ENCODE data around the gene TUBGCP2. TPM values are rescaled to one million over a fixed set of nuclear protein-coding genes. Genes with fewer than 3 reads are reported as not detected.

TUBGCP2 gene
- total RNA-seq (10 to 100 TPM; 33.5 to 49.5 (median 40.1) TPM), polyA plus RNA-seq (10 to 100 TPM; 34.5 to 36.0 TPM)
- long read RNA-seq, donor 1, full-length matches to known transcripts, result 74 of 90 reads
- long read RNA-seq, donor 1, partial matches to known transcripts, result 10 of 90 reads
- long read RNA-seq, donor 1, other reads (novel, unspliced or antisense), result 6 of 90 reads
- long read RNA-seq, donor 2, full-length matches to known transcripts, result 216 of 270 reads
- long read RNA-seq, donor 2, partial matches to known transcripts, result 25 of 270 reads
- long read RNA-seq, donor 2, other reads (novel, unspliced or antisense), result 29 of 270 reads
- long read RNA-seq, donor 3, full-length matches to known transcripts, result 84 of 102 reads
- long read RNA-seq, donor 3, partial matches to known transcripts, result 12 of 102 reads
- long read RNA-seq, donor 3, other reads (novel, unspliced or antisense), result 6 of 102 reads

GRCh38 chr10:133308421-133309099 lies at the start of gene TUBGCP2, which contains the start of gene ZNF511:
Gene TUBGCP2, minus strand, starts transcription at chr10:133308872. Its CDS starts 5,931 bp downstream, at chr10:133302941.
Gene ZNF511, plus strand, starts transcription at chr10:133308914. Its CDS starts 30 bp downstream, at chr10:133308944.
- ATAC-seq (peak; percentile 62 to 93 (median 81)), DNase-seq (peak; percentile 90 to 96 (median 92))
- Histone ChIP-seq H3K36me3 (peaks cover 0 to 38% (median 26%) of the 10 kb centered on the region in 9 donors), H3K27me3 (no peaks in the 10 kb centered on the region), H3K27ac (peak within 1 kb of the TSS; percentile 92 to 99 (median 98)), H3K4me3 (peak within 1 kb of the TSS; percentile 78 to 100 (median 97)), H3K4me1 (peaks cover 0 to 38% (median 21%) of the 10 kb centered on the region in 12 donors), H3K9me3 (no peaks in the 10 kb centered on the region)
- peak in 1 of 2 donors; percentile 62 for TF ChIP-seq POLR2A (IDR thresholded peaks at IDR 0.05)
- peak in 4 of 12 donors; percentile 12 to 38 (median 20) for TF ChIP-seq CTCF (IDR thresholded peaks at IDR 0.05)
- intact Hi-C loops (cut with DNase I), result loop anchor here in 2 of 10 donors (2.0 to 5.0 kb wide), 4 partner anchors 46 to 84 kb away; partner anchors contain the start of genes MTG1 (in 1 of the 2) and PAOX (in 1 of the 2)
- 0% methylated on average over 28 to 89 of the region's 89 CpGs for WGBS, 4 donors

- TF ChIP-seq CTCF (IDR thresholded peaks at IDR 0.05) (no peak), POLR2A (IDR thresholded peaks at IDR 0.05) (peak in 1 of 2 donors; percentile 37)
Observed at GRCh38 chr10:133357285-133358161, 48.9 kb upstream of the TUBGCP2 start, which contains the start of gene FUOM. Gene FUOM, minus strand, starts transcription at chr10:133358019. Its CDS starts 12 bp downstream, at chr10:133358007.

GRCh38 chr10:133356549-133357284 lies 48.0 kb upstream of the TUBGCP2 start:
- no peak for ATAC-seq
- peak in 1 of 5 donors; percentile 66 for DNase-seq
- Histone ChIP-seq H3K4me1 (peaks cover 3 to 21% (median 13%) of the 10 kb centered on the region in 12 donors), H3K9me3 (peaks cover 0 to 4% (median 0%) of the 10 kb centered on the region in 12 donors), H3K27ac (peak overlapping the region in 6 of 12 donors; percentile 68 to 84 (median 74)), H3K27me3 (no peaks in the 10 kb centered on the region), H3K36me3 (peaks cover 0 to 5% (median 2%) of the 10 kb centered on the region in 9 donors), H3K4me3 (peak overlapping the region; percentile 47 to 85 (median 66))
- 43 to 53% (median 49%) methylated on average over 10 to 27 of the region's 27 CpGs for WGBS, 4 donors
- no peak for TF ChIP-seq POLR2A (IDR thresholded peaks at IDR 0.05)
- TF ChIP-seq CTCF (IDR thresholded peaks at IDR 0.05), result no peak
- intact Hi-C loops (cut with DNase I), result no loop called here

More at GRCh38 chr10:133357285-133358161, 48.9 kb upstream of the TUBGCP2 start, which contains the start of gene FUOM:
- H3K4me1 ChIP-seq, result peaks cover 3 to 21% (median 13%) of the 10 kb centered on the region in 12 donors
- WGBS, 4 donors, result 0 to 3% (median 2%) methylated on average over 6 to 83 of the region's 83 CpGs
- ATAC-seq (peak; percentile 18 to 81 (median 71)), DNase-seq (peak; percentile 68 to 83 (median 70))
- H3K9me3 ChIP-seq, result peaks cover 0 to 4% (median 0%) of the 10 kb centered on the region in 12 donors
- H3K27ac ChIP-seq, result peak within 1 kb of the TSS; percentile 50 to 84 (median 74)
- intact Hi-C loops (cut with DNase I), result no loop called here
- peak within 1 kb of the TSS; percentile 47 to 85 (median 66) for H3K4me3 ChIP-seq
- H3K36me3 ChIP-seq, result peaks cover 0 to 13% (median 10%) of the 10 kb centered on the region in 9 donors
- no peaks in the 10 kb centered on the region for H3K27me3 ChIP-seq

Data from heart left ventricle (tissue), 16 donors.